Stimulated activated CD8-positive, alpha-beta memory T cell treated with anti-CD3 and anti-CD28 coated beads, Interleukin-2, amount 100 ng/mL, for 1 hour (primary cell): ENCODE results near the gene SLCO4A1.

Experiments used
- DNase-seq, 2 donors: peaks; one replicate each; pipeline ENCODE4 v3.0.0-alpha.2; 2020; ENCODE audit warnings: low read depth in 2 of 2

The SLCO4A1 gene

GRCh38 chr20:62702895-62703852, 60.9 kb downstream of the SLCO4A1 start:
- DNase-seq, result no peak

- no peak for DNase-seq
These were observed 61.5 kb downstream of the SLCO4A1 start for GRCh38 chr20:62703853-62704228.

GRCh38 chr20:62704341-62704948, 62.1 kb downstream of the SLCO4A1 start:
- no peak for DNase-seq

GRCh38 chr20:62705627-62706026, 63.3 kb downstream of the SLCO4A1 start:
- DNase-seq, result no peak

GRCh38 chr20:62706344-62706743, 64.0 kb downstream of the SLCO4A1 start:
- no peak for DNase-seq

GRCh38 chr20:62706857-62707256, 64.6 kb downstream of the SLCO4A1 start:
- no peak for DNase-seq

GRCh38 chr20:62707276-62707920, 65.1 kb downstream of the SLCO4A1 start:
- no peak for DNase-seq

- DNase-seq, result no peak
These were observed 65.7 kb downstream of the SLCO4A1 start for GRCh38 chr20:62707921-62708521.

- DNase-seq, result no peak
These were observed 66.6 kb downstream of the SLCO4A1 start, which contains the start of gene NTSR1 for GRCh38 chr20:62708591-62709536. Gene NTSR1 (plus strand): TSS chr20:62708836. CDS start chr20:62709208, 372 bp downstream.

GRCh38 chr20:62709537-62709905, 67.2 kb downstream of the SLCO4A1 start:
- no peak for DNase-seq

GRCh38 chr20:62710221-62710885, 68.0 kb downstream of the SLCO4A1 start:
- no peak for DNase-seq

- peak in 1 of 2 donors; percentile 14 for DNase-seq
These were observed 68.8 kb downstream of the SLCO4A1 start for GRCh38 chr20:62710886-62711702.

GRCh38 chr20:62711703-62712101, 69.4 kb downstream of the SLCO4A1 start:
- no peak for DNase-seq

- DNase-seq, result no peak
These were observed 70.3 kb downstream of the SLCO4A1 start for GRCh38 chr20:62712606-62713005.

GRCh38 chr20:62714006-62714405, 71.7 kb downstream of the SLCO4A1 start:
- no peak for DNase-seq

- DNase-seq, result no peak
These were observed 72.5 kb downstream of the SLCO4A1 start for GRCh38 chr20:62714799-62715198.

GRCh38 chr20:62715201-62715600, 72.9 kb downstream of the SLCO4A1 start:
- no peak for DNase-seq

- DNase-seq, result peak in 1 of 2 donors; percentile 14
These were observed 74.1 kb downstream of the SLCO4A1 start for GRCh38 chr20:62716198-62716940.

GRCh38 chr20:62716941-62717310, 74.6 kb downstream of the SLCO4A1 start:
- DNase-seq, result no peak
